ENCODE data around the gene FADS2. TPM values are rescaled to one million over a fixed set of nuclear protein-coding genes. Genes with fewer than 3 reads are reported as not detected.

Gene FADS2
- total RNA-seq, 1 experiment from 2014 or later: 254 TPM

GRCh38 chr11:61905801-61906521, 77.9 kb downstream of the FADS2 start:
- DNase-seq (ENCODE audit: low read depth): no peak

- no peak for DNase-seq (ENCODE audit: low read depth)
These were observed 78.4 kb downstream of the FADS2 start for GRCh38 chr11:61906522-61906909.

DNA sequence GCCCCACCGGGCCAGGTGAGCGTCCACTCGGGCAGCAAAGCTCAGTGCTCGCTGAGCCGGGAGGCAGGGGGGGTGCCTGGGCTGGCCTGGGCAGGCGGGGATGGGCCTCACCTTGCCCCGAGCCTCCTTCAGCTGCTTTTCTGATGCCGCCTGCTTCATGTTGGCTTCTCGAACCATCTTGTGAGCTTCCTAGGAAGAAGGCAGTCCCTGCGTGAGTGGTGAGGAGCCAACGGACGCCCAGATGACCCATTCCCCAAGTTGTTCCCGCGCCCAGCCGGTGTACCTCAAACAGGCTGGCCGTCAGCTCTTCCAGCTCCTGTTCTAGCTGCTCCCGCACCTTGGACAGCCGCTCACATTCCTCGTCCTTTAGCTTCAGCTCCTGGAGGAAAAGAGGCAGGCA, 79.2 kb downstream of the FADS2 start:
- DNase-seq (ENCODE audit: low read depth): no peak

GRCh38 chr11:61907871-61908729, 80.0 kb downstream of the FADS2 start:
- no peak for DNase-seq (ENCODE audit: low read depth)

DNA sequence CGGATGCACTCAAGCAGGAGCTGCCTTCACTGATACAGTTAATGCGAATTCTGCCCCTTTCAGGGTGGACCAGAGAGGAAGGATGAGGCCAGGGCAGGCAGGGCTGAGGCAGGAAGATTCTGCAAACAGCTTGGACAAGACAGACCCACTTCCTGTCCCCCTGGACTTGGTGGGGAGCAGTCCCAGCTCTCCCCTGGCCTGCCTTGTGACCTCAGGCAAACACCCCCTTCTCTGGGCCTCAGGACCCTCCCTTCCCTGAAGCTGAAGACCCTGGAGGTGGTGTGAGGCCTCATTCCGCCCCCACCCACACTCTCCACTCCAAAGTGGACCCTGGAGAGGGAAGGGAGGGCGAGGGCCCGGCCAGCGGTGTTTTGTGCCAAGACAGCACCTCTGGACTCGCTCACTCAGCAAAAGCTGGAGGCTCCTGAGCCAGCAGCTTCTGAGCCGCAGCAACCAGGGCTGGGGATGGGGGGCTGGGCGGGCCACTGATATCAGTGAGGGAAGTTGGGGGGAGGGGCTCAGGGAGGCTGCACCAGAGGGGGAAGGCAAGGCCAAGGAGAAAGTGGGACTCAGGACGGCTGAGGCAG, 80.7 kb downstream of the FADS2 start:
- no peak for DNase-seq (ENCODE audit: low read depth)

- no peak for DNase-seq (ENCODE audit: low read depth)
These were observed 82.4 kb downstream of the FADS2 start for GRCh38 chr11:61910187-61911127.

GRCh38 chr11:61911128-61911700, 83.1 kb downstream of the FADS2 start:
- DNase-seq (ENCODE audit: low read depth): no peak

- DNase-seq (ENCODE audit: low read depth): no peak
These were observed 83.8 kb downstream of the FADS2 start for GRCh38 chr11:61911701-61912529.

GRCh38 chr11:61912530-61912898, 84.4 kb downstream of the FADS2 start:
- no peak for DNase-seq (ENCODE audit: low read depth)

DNA sequence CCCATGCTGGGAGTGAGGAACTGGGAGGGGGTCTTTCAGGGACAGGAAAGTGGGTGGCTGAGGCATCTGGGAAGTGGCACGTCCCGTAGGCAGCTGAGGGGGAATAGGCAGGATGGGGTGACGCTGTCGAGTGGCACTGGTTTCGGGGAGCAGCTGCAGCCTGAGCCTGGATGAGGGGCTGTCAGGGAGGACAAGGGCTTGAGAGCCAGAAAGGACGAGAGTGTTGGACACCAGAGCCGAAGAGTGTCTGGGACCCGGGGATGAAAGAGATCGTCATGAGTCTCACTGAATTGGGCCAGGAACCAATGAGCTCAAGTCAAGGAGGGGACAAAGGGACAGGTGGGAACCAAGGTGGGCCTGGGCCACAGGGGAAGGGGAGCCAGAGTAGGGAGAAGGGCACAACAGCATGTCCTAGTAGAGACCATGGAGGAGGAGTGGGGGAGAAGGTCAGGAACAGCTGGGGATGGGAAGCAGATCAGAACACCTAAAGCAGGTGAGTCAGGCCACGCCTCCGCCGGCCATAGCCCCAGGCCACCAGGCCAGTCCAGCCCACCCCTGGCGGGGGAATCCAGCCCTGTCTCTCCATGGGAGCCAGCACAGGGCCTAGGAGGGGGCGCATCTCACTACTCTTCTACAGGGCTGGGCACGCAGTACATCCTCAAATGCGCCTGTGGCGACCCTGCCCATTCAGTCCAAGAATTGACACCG, 85.0 kb downstream of the FADS2 start:
- DNase-seq (ENCODE audit: low read depth): no peak

DNA sequence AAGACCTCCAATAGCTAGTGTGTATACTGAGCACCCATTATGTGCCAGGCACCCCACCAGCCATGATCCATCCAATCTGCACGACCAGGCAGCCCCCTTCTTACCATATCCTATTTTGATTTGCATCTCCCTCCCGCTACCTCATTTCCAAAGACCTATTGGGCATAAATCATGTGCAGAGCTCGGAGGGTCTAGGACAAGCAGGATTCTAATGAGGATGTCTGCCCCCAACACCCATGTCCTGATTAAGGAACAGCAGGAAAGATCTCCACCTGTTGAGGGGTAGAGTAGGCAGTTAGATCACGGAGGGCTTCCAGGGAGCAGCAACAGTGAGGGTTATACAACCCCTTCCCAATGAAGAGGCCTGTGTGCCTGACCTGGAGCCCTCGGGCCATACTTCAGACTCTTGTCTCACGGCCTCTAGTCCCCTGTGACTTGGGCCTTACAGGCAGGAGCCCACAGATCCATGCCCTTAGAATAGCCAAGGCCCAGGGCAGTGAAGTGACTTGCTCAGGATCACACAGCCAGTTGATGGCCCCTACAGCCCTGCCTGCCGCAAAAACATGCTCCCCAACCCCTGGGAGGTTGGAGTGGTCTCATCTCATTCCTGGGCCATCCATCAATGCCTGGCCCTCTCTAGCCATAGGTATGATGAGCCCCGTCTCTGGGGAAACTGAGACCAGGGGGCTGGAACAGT, 85.7 kb downstream of the FADS2 start:
- no peak for DNase-seq (ENCODE audit: low read depth)

GRCh38 chr11:61914471-61915171, 86.5 kb downstream of the FADS2 start:
- no peak for DNase-seq (ENCODE audit: low read depth)

DNA sequence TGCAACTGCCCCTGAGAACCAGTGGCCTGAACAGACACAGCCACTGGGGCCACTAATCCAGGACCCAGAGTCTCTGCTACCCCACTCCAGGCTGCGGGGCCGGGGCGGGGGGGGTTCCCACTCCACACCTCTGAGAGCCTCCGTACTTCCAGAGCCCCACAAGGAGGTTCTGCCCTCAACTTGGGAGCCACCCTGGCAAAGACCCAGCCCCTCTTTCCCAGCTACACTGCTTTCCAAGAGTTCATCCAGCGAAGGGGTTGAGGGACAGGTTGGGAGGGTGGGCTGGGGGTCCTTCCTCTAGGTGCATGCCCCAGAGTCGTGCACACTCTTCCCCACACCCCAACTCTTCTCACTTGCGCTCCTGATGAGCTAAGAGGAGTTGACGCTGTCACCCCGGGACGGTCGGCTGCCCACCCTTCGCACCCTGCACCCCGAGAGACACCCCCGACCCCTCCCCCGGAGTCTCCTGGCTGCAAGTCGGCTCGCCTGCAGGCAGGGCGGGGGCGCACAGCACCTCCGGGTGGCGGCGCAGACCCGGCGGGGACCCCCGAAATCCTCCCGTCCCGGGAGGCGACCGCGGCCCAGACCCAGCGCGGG, 88.7 kb downstream of the FADS2 start:
- no peak for DNase-seq (ENCODE audit: low read depth)

Other genes with a start within 250 kb of the FADS2 start
- gene SYT7, start 247.2 kb upstream of the FADS2 start, total RNA-seq (2014; rRNA removed; shearing (Covaris generic)): 0.10 and 0.22 TPM in 2 replicates
- gene DAGLA, start 147.9 kb upstream of the FADS2 start, total RNA-seq (2014; rRNA removed; shearing (Covaris generic)): 1.4 and 3.3 TPM in 2 replicates
- gene MYRF, start 75.7 kb upstream of the FADS2 start, total RNA-seq (2014; rRNA removed; shearing (Covaris generic)): 4.3 and 5.0 TPM in 2 replicates
- gene TMEM258, start 35.7 kb upstream of the FADS2 start, total RNA-seq (2014; rRNA removed; shearing (Covaris generic)): 87.6 and 166 TPM in 2 replicates
- gene FEN1, start 35.4 kb upstream of the FADS2 start, total RNA-seq (2014; rRNA removed; shearing (Covaris generic)): 106 and 150 TPM in 2 replicates
- gene FADS1, start 11.3 kb upstream of the FADS2 start, total RNA-seq (2014; rRNA removed; shearing (Covaris generic)): 57.7 and 69.5 TPM in 2 replicates
- gene FADS3, start 63.2 kb downstream of the FADS2 start, total RNA-seq (2014; rRNA removed; shearing (Covaris generic)): 82.9 and 102 TPM in 2 replicates
- gene RAB3IL1, start 89.3 kb downstream of the FADS2 start, total RNA-seq (2014; rRNA removed; shearing (Covaris generic)): 0.12 and 1.4 TPM in 2 replicates
- gene BEST1, start 122.1 kb downstream of the FADS2 start, total RNA-seq (2014; rRNA removed; shearing (Covaris generic)): 0.05 and 0.96 TPM in 2 replicates
- 645 and 948 TPM in 2 replicates for gene FTH1, start 139.3 kb downstream of the FADS2 start, total RNA-seq (2014; rRNA removed; shearing (Covaris generic))

Measured in M059J (cell line).